BE2C (cell line): Measurements from ENCODE around the gene BAIAP2L2.

Experiments
- DNase-seq: peaks from one replicate; pipeline ENCODE4 v3.0.0-alpha.2; 2020
- H3K27me3 ChIP-seq: fragments of 250-450 bp; sonication (Bioruptor Pico); 2 replicates; pipeline ENCODE4 v1.5.1; 2020; ENCODE audit warnings: mild to moderate bottlenecking
- H3K36me3 ChIP-seq: fragments of 250-450 bp; sonication (Bioruptor Pico); 2 replicates; pipeline ENCODE4 v1.5.1; 2020; ENCODE audit warnings: mild to moderate bottlenecking
- H3K4me1 ChIP-seq: fragments of 250-450 bp; sonication (Bioruptor Pico); 2 replicates; pipeline ENCODE4 v1.5.1; 2020
- H3K4me3 ChIP-seq: 2 replicates; pipeline ENCODE4 v1.5.1; 2011; ENCODE audit warnings: low read depth, low read length
- H3K9me3 ChIP-seq: fragments of 250-450 bp; sonication (Bioruptor Pico); 2 replicates; pipeline ENCODE4 v1.5.1; 2020
- CTCF ChIP-seq: IDR thresholded peaks from 2 replicates; pipeline ENCODE4 v1.5.1; 2012; ENCODE audit warnings: mild to moderate bottlenecking, low read depth, low read length

Gene BAIAP2L2

GRCh38 chr22:38144025-38144405 lies 33.5 kb upstream of the BAIAP2L2 start:
- Histone ChIP-seq H3K9me3 (no peaks in the 10 kb centered on the region), H3K4me3 (no peak overlapping the region), H3K4me1 (peaks cover 11% of the 10 kb centered on the region), H3K36me3 (no peaks in the 10 kb centered on the region), H3K27me3 (no peaks in the 10 kb centered on the region)
- TF ChIP-seq CTCF, result peak; percentile 30
- no peak for DNase-seq

DNA sequence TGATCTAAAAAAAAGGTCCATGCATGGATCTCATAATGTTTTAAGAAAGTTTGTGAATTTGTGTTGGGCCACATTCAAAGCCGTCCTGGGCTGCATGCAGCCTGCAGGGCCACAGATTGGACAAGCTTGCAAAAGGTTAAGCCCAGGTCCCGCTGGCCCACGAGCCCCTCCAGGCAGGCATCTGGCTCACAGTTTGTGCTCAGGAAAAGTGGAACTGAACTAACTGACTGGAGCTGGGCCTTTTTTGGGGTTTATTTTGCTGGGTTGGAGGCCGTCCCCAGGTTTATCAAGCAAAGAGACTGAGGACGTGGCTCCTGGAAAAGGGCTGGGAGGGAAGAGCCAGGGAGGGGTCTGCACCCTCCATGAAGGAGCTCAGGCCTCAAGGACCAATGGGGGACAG lies 32.1 kb upstream of the BAIAP2L2 start:
- TF ChIP-seq CTCF, result no peak
- DNase-seq, result no peak
- Histone ChIP-seq H3K36me3 (no peaks in the 10 kb centered on the region), H3K27me3 (no peaks in the 10 kb centered on the region), H3K4me3 (no peak overlapping the region), H3K9me3 (no peaks in the 10 kb centered on the region), H3K4me1 (peaks cover 3% of the 10 kb centered on the region)

- H3K36me3 ChIP-seq, result no peaks in the 10 kb centered on the region
- no peak for DNase-seq
- no peak overlapping the region for H3K4me3 ChIP-seq
- no peak for TF ChIP-seq CTCF
- no peaks in the 10 kb centered on the region for H3K27me3 ChIP-seq
- H3K4me1 ChIP-seq, result peaks cover 3% of the 10 kb centered on the region
- no peaks in the 10 kb centered on the region for H3K9me3 ChIP-seq
These were observed 30.9 kb upstream of the BAIAP2L2 start for GRCh38 chr22:38141217-38141973.

GRCh38 chr22:38139901-38140300 lies 29.4 kb upstream of the BAIAP2L2 start:
- Histone ChIP-seq H3K4me3 (no peak overlapping the region), H3K27me3 (no peaks in the 10 kb centered on the region), H3K36me3 (no peaks in the 10 kb centered on the region), H3K9me3 (no peaks in the 10 kb centered on the region), H3K4me1 (peaks cover 9% of the 10 kb centered on the region)
- no peak for TF ChIP-seq CTCF
- no peak for DNase-seq

DNA sequence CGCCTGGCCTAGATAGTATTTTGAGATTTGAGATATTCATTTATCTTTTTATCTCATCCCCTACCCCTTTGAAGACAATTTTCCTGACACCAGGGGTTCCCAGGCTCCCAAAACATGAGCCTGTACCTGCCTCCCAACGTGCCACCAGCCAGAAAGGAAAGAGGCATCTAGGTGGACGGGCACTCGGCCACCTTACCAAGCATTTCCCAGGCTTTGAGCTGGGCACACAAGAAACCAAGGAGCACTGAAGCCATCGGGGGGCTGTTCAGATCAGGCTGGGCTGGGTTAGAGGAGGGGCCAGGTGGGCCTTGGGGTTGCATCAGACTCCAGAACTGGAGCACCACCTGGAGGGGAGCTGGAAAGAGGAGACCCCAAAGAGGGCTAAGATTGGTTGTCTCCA lies 28.5 kb upstream of the BAIAP2L2 start:
- Histone ChIP-seq H3K4me3 (no peak overlapping the region), H3K9me3 (no peaks in the 10 kb centered on the region), H3K4me1 (peaks cover 9% of the 10 kb centered on the region), H3K36me3 (no peaks in the 10 kb centered on the region; the same call in 1 of the 2 replicates), H3K27me3 (no peaks in the 10 kb centered on the region)
- TF ChIP-seq CTCF, result no peak
- no peak for DNase-seq

GRCh38 chr22:38137876-38138687 lies 27.6 kb upstream of the BAIAP2L2 start:
- no peaks in the 10 kb centered on the region for H3K27me3 ChIP-seq
- H3K4me3 ChIP-seq, result no peak overlapping the region
- no peaks in the 10 kb centered on the region; the same call in 1 of the 2 replicates for H3K36me3 ChIP-seq
- no peaks in the 10 kb centered on the region for H3K9me3 ChIP-seq
- H3K4me1 ChIP-seq, result peaks cover 8% of the 10 kb centered on the region
- no peak for TF ChIP-seq CTCF
- no peak for DNase-seq
